Activated naive CD4-positive, alpha-beta T cell treated with anti-CD3 and anti-CD28 coated beads, Interleukin-2, amount 50 U/mL, for 24 hours (primary cell): ENCODE data around the gene PRICKLE2.

Experiments used
- H3K27ac Mint-ChIP-seq: one replicate; pipeline ENCODE4 v1.8.0; 2021; ENCODE audit warnings: mild to moderate bottlenecking, mixed read lengths
- H3K27me3 Mint-ChIP-seq: one replicate; pipeline ENCODE4 v1.8.0; 2021; ENCODE audit warnings: mixed read lengths
- H3K36me3 Mint-ChIP-seq: one replicate; pipeline ENCODE4 v1.8.0; 2021; ENCODE audit warnings: mixed read lengths
- H3K4me1 Mint-ChIP-seq: one replicate; pipeline ENCODE4 v1.8.0; 2021; ENCODE audit warnings: mixed read lengths
- H3K4me3 Mint-ChIP-seq: one replicate; pipeline ENCODE4 v1.8.0; 2021; ENCODE audit warnings: mild to moderate bottlenecking, mixed read lengths
- H3K9me3 Mint-ChIP-seq: one replicate; pipeline ENCODE4 v1.8.0; 2021; ENCODE audit warnings: mixed read lengths

Gene PRICKLE2

DNA sequence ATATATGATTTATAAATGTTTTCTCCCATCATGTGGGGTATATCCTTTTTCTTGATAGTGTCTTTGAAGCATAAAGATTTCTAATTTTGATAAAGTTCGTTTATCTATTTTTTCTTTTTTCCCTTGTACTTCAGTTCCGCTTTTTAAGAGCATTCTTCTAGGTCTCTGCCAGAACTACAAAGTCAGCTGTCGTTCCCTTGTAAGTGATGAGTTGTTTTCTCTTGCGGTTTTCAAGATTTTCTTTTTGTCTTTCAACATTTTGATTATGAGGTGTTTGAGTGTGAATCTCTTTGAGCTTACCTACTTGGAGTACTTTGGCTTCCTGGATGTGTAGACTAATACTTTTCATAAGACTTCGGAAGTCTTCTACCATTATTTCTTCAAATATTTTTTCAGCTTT is 9.3 kb upstream of the PRICKLE2 start:
- Mint-ChIP-seq H3K27me3 (peaks cover 1% of the 10 kb centered on the region), H3K4me1 (no peaks in the 10 kb centered on the region), H3K36me3 (peaks cover 1% of the 10 kb centered on the region), H3K4me3 (no peak overlapping the region), H3K27ac (no peak overlapping the region), H3K9me3 (peaks cover 20% of the 10 kb centered on the region)

DNA sequence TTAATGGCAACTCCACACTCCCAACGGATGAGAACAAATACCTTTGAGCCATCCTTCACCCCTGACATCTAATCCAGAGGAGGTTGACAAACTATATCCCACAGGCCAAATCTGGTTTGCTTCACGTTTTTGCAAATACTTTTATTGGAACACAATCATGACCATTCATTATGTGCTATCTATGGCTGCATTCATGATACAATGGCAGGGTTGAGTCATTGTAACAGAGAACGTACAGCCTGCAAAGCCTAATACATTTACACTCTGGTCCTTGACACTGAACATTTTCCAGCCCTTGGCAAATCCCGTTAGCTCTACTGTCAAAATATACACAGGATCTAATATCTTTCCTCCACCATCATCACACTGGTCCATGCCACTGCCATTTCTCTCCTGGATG is 7.6 kb upstream of the PRICKLE2 start:
- H3K36me3 Mint-ChIP-seq, result peaks cover 1% of the 10 kb centered on the region
- H3K9me3 Mint-ChIP-seq, result peaks cover 20% of the 10 kb centered on the region
- no peak overlapping the region for H3K27ac Mint-ChIP-seq
- H3K27me3 Mint-ChIP-seq, result peaks cover 1% of the 10 kb centered on the region
- H3K4me3 Mint-ChIP-seq, result no peak overlapping the region
- no peaks in the 10 kb centered on the region for H3K4me1 Mint-ChIP-seq

DNA sequence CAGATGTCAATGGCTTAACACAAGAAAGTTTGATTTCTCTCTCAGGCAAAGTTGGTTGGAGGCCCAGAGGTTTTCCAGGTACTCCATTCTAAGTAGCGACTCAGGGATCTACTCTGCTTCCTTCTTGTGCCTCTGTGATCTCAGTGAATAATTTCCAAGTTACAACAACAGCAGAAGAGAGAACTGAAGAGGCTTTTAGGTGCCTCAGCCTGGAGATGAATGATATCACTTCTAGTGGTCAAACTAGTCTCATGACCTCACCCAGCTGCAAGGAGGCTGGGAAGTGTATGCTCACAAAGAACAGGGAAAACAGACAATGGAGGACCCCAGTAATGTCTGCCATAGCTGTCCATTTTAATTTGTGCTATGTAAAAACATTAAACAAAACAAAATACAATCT is 4.6 kb upstream of the PRICKLE2 start:
- Mint-ChIP-seq H3K36me3 (no peaks in the 10 kb centered on the region), H3K27ac (no peak overlapping the region), H3K4me3 (no peak overlapping the region), H3K4me1 (no peaks in the 10 kb centered on the region), H3K9me3 (peaks cover 8% of the 10 kb centered on the region), H3K27me3 (peaks cover 10% of the 10 kb centered on the region)

DNA sequence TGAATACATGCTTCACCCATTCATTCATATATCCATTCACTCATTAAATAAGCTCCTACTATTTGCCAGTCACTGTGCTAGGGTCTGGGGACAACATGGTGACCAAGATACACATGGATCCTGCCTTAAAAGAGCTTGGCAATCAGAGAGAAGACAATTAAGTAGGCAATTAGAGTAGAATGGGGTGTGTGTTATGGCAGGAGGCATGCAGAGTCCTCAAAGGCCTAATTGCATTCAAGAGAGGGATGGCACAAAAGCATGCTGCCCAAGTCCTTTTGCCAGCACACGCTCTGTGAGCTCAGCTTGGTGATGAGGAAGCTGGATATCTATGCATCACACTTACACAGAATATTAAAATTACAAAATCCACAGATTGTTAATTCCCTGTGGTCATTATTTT is 2.8 kb upstream of the PRICKLE2 start:
- H3K9me3 Mint-ChIP-seq, result peaks cover under 1% of the 10 kb centered on the region
- H3K27me3 Mint-ChIP-seq, result peaks cover 16% of the 10 kb centered on the region
- H3K4me1 Mint-ChIP-seq, result no peaks in the 10 kb centered on the region
- H3K4me3 Mint-ChIP-seq, result no peak overlapping the region
- H3K27ac Mint-ChIP-seq, result no peak overlapping the region
- no peaks in the 10 kb centered on the region for H3K36me3 Mint-ChIP-seq

DNA sequence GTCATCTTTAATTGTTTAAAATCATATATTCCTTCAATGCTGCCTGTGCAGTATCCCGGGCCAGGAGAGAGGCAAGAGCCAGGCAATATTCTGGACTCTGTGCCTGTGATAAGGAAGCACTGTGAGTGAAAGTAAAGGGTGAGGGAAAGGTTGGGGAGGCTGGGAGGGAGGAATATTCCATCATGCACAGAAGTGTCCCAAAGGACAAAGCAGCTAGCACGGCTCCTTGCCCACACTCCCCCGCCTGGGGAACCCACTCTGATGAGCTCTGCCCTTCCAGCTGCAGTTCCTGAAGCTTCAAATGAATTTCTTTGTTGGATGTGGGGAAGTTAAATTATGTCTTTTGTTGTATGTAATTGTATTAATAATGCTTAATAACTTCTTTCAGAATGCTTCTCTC is 1.5 kb upstream of the PRICKLE2 start:
- Mint-ChIP-seq H3K9me3 (no peaks in the 10 kb centered on the region), H3K36me3 (no peaks in the 10 kb centered on the region), H3K4me3 (no peak overlapping the region), H3K27ac (no peak overlapping the region), H3K4me1 (no peaks in the 10 kb centered on the region), H3K27me3 (peaks cover 19% of the 10 kb centered on the region)

DNA sequence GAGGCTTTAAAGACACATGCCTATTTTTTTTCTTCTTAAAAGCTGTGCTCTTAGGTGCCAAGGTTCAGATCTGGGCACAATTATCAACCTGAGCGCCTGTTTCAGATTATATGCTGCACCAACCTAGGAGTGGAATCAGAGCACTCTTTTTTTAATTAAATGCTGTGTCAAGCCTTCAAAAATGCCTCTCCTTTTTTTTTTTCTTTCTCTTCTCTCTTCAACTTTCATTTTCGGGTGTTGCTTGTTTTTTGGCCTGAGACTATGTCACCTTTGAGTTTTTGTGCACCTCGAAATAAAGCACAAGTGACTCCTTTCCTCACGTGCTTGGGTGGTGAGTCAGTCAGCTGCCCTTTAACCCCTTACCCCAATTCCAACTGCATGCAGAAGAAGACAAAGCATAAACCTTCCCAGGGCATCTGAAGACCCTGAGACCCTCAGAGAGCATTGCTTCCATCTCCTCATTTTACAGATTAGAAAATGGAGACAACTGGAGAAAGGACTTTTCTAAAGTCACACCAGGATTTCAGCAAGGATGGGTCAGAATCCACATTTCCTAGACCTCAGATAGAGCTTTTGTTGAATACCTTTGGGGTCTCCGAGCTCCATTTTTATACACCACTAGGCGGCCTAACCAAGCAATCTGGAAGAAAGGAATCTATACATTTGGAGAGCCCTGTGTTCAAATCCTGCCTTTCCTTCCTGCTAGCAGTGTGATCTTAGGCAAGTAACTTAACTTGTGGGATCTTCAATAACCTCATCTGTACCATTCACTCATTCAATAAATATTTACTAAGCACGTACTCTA is 631 bp upstream of the PRICKLE2 start:
- Mint-ChIP-seq H3K4me1 (no peaks in the 10 kb centered on the region), H3K9me3 (no peaks in the 10 kb centered on the region), H3K4me3 (no peak overlapping the region)

DNA sequence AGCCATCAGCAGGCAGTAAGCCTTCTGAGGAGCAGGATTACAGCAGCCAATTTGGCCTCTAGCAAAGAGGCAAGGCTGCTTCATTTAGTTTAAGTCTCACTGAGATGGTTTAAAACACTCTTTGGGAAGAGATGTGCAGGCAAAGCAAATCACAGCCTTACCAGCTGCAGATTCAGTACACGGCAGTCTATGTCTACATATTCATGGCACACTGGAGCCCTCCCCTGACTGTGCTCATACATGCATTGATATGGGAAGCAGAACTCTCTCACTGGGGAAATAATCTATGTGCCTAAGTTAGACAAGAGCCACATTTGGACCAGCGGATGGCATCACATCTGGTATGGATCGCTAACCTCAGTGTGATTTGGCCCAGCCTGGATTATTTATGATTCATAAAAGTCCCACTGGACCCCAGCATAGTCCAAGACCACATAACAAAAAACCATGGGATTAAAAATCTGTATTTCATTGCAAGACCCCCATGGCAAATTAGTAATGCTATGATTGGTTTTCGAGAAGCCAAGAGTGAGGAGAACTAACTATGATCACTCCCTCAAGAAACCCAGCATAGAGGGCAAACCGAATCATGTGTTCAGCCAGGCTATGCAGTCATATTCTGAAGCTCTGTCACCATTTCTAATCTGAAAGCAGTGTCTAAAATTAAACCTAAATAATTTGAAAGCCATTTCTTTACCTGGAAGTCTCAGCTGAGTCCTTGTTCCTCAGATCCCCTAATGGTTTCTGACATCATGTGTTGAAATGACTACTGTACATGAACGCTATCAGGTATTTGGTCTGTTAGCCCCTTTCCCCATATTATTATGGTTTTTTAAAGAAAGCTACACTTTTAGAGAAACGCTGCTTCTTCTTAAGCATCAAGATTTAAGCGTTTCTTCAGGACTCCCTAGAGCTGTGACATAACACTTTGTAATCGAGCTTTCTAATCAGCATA is 1.2 kb downstream of the PRICKLE2 start:
- peaks cover 18% of the 10 kb centered on the region for H3K27me3 Mint-ChIP-seq
- H3K4me1 Mint-ChIP-seq, result no peaks in the 10 kb centered on the region
- H3K27ac Mint-ChIP-seq, result no peak overlapping the region
- no peaks in the 10 kb centered on the region for H3K36me3 Mint-ChIP-seq
- H3K9me3 Mint-ChIP-seq, result no peaks in the 10 kb centered on the region
- no peak overlapping the region for H3K4me3 Mint-ChIP-seq

More for the DNA sequence above, 631 bp upstream of the PRICKLE2 start:
- Mint-ChIP-seq H3K27ac (no peak overlapping the region), H3K36me3 (no peaks in the 10 kb centered on the region), H3K27me3 (peaks cover 18% of the 10 kb centered on the region)

DNA sequence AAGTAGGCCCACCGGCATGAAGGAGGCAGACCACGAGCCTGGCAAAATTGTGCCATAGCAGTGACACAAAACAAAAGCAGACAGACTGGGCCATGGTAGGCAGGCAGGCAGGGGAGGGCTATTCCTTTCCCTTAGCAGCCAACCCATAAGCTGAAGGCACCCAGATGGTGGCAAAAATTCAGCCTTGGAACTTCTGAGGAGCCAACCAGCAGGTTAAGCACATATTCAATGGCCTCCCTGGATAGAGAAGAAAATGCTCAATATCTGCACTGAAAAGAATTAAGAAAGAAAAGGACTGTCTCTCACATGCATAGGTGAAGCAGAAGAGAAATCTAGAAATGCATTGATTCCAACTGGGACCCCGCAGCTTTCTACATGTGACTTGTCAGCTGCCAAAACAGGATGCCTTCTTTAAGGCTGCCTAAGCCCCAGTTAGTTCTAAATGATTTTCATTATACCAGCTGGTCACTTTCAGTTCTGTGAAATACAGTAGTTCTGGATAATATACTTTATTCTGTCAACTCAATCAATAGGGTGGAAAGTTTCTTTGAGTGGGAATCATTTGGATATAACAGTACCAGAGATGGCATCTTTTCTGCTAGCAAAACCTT is 2.7 kb downstream of the PRICKLE2 start:
- no peak overlapping the region for H3K4me3 Mint-ChIP-seq
- H3K36me3 Mint-ChIP-seq, result no peaks in the 10 kb centered on the region

DNA sequence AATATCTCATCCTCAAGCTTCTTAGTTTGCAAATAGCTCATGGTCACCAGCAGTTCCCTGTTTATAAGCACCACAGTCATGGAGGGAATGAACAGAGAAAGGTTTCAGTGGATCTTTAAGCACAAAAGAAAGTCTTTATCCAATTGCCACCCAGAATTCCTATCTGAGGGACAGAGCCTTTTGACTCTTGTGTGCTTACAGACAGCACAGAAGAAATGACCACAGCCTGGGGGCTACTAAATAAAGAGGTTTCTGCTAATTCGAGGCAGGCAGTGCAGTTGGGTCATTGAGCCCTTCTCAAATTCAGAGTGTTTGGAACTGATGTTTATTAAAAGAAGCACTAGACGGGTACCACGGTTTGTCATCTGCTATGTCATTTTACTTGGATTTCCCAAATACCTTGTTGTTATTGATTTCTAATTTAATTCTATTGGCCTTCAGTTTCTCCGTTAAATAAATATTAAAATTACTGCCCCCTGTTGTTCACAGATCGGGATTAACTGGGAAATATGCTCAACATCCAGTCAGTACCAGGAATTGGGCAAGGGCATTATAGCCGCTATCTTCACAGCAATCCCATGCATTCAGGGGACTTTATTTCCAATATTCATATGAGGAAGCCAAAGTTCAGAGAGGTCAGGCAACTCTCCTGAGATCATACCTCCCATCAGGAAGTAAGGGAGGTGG is 3.6 kb downstream of the PRICKLE2 start:
- no peaks in the 10 kb centered on the region for H3K4me1 Mint-ChIP-seq
- H3K9me3 Mint-ChIP-seq, result no peaks in the 10 kb centered on the region
- no peaks in the 10 kb centered on the region for H3K36me3 Mint-ChIP-seq
- peaks cover 13% of the 10 kb centered on the region for H3K27me3 Mint-ChIP-seq
- H3K27ac Mint-ChIP-seq, result no peak overlapping the region
- no peak overlapping the region for H3K4me3 Mint-ChIP-seq

More for the DNA sequence above, 2.7 kb downstream of the PRICKLE2 start:
- H3K27ac Mint-ChIP-seq, result no peak overlapping the region
- no peaks in the 10 kb centered on the region for H3K4me1 Mint-ChIP-seq
- peaks cover 18% of the 10 kb centered on the region for H3K27me3 Mint-ChIP-seq
- H3K9me3 Mint-ChIP-seq, result no peaks in the 10 kb centered on the region

DNA sequence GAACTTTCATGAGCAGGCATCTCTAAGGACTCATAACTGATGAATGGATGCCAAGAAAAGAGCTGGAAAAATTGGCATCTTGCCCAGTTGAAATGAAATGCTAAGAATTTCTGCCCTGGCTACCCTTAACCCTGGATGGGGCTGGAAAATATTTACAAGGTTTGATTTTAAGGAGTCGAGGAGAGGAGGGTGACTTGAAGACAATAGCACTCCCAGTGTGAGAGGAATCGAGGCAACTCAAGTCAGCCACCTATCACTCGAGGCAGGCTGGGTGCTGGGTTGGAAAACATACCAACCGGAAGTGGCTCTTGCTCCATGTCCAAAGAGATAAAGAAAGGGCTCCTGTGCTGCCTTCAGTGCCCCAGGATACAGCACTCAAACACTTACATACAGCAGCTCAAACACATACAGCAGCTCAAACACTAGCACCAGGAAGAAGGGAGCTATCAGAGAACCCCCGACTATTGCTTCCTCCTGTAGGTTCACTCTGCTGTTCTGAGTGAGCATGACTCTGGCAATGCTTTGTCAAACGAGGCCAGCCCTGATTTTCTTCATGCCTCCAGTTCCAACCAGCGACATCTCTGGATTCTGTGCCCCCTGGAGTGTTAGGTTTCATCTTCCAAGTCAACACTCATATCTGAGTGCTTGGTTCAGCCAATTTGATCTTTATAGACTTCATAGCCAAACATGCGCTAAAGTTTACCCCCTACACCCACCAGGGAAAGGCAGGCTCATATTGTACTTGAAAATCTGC is 4.9 kb downstream of the PRICKLE2 start:
- H3K27me3 Mint-ChIP-seq, result peaks cover 9% of the 10 kb centered on the region
- no peak overlapping the region for H3K27ac Mint-ChIP-seq
- H3K4me3 Mint-ChIP-seq, result no peak overlapping the region
- no peaks in the 10 kb centered on the region for H3K36me3 Mint-ChIP-seq
- H3K9me3 Mint-ChIP-seq, result no peaks in the 10 kb centered on the region
- H3K4me1 Mint-ChIP-seq, result no peaks in the 10 kb centered on the region

DNA sequence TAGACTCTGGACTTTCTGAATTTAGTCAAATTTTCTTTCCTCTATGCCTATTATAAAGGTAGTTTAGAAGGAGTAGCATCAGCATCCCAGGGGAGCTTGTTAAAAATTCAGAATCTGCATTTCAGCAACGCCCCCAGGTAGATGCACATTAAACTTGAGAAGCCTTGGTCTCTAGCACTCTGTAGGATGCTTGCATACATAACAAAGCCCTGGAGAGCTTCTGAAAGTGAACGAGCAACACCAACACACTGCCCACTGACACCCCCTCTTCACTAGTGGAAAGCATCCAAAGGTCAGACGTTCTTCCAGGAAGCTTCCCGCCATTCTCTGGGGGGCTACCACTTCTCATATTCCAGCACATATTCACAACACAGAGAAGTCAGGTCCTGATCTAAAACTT is 6.5 kb downstream of the PRICKLE2 start:
- no peak overlapping the region for H3K4me3 Mint-ChIP-seq
- H3K9me3 Mint-ChIP-seq, result no peaks in the 10 kb centered on the region
- no peaks in the 10 kb centered on the region for H3K4me1 Mint-ChIP-seq
- H3K36me3 Mint-ChIP-seq, result no peaks in the 10 kb centered on the region
- peaks cover 9% of the 10 kb centered on the region for H3K27me3 Mint-ChIP-seq
- no peak overlapping the region for H3K27ac Mint-ChIP-seq

DNA sequence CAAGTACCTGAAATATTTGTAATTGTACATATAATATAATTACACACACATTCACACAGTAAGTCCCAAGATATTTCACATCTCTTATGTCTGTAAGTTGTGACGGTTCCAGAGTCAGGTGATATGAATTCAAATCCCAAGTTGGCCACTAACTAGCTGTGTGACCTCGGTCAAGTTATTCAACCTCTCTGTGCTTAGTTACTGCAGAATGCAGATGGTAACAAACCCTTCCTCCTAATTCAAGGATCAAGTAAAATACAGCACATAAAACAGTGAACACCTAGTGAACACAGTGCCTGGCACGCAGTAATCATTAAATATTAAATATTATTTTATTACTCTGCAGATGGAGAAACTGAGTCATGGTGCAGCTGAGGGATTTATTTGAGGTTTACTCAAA is 6.9 kb downstream of the PRICKLE2 start:
- Mint-ChIP-seq H3K27ac (no peak overlapping the region), H3K9me3 (no peaks in the 10 kb centered on the region), H3K27me3 (peaks cover 9% of the 10 kb centered on the region), H3K4me3 (no peak overlapping the region), H3K36me3 (no peaks in the 10 kb centered on the region), H3K4me1 (no peaks in the 10 kb centered on the region)

DNA sequence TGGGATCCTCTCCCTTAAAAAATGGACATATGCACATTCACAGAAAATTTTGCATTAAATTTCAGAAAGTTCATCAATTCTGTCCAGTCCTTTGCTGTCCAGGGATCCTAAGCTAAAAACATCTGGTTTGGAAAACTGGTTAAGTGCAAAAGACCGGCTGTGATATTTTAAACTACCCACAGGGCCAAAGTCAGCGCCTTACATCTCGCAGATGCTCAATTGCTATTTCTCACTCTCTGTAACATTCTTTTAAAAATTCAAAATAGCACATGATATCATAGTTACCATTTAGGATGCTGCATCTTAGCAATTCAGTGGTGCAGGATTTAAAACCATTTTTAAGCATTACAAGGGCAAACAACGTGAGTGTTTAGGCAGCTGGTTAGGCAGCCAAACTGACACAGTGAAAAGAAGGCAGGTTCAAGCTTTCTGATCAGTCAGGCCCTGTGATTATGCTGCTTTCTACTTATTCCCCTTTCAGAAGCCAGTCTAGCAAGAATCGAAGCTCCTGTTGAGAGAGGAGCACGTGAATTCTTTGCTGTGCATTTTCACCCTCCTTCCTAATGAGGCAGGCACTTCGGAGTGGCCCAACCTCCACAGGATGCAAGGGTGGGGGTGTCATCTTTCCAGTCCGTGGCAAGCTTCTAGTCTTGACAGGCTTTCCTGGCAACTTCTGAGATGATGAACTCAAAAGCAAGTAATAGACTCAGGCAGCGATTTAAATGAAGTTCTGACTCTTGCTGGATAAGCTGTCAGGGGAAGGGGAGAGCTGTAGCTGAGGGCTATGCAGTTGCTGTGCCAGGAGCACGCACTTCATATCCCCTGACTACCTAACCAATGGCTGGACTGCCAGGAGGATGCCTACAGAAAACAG is 8.8 kb downstream of the PRICKLE2 start:
- Mint-ChIP-seq H3K4me1 (no peaks in the 10 kb centered on the region), H3K36me3 (no peaks in the 10 kb centered on the region), H3K4me3 (no peak overlapping the region), H3K9me3 (no peaks in the 10 kb centered on the region), H3K27me3 (peaks cover 5% of the 10 kb centered on the region), H3K27ac (no peak overlapping the region)

DNA sequence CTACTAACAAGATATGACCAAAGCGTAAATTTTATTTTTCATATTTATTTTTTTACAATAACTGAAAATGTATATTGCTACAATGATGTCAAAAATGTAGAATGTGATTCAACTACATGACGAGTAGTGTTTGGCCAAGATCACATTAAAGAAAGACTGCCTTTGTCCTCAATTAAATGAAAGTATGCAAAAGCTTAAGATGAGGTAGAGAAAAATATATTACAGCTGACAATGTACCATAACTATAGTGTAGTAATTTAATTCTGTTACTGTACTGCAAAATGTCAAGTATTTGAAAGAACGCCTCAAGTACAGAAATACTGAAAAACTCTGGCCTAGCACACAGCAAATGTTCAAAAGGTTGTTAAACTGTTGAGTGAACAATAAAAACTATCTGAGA is 9.7 kb downstream of the PRICKLE2 start:
- H3K36me3 Mint-ChIP-seq, result no peaks in the 10 kb centered on the region
- H3K4me1 Mint-ChIP-seq, result no peaks in the 10 kb centered on the region
- H3K4me3 Mint-ChIP-seq, result no peak overlapping the region
- peaks cover 7% of the 10 kb centered on the region for H3K27me3 Mint-ChIP-seq
- no peak overlapping the region for H3K27ac Mint-ChIP-seq
- H3K9me3 Mint-ChIP-seq, result no peaks in the 10 kb centered on the region
